MM.1S (cell line): ENCODE data around the gene DBNL.

ENCODE experiments used
- DNase-seq: peaks from one replicate; pipeline ENCODE4 v3.0.0-alpha.2; 2015
- H2AFZ ChIP-seq: fragments of 300-600 bp; sonication (generic); 2 replicates; pipeline ENCODE4 v1.6.0; 2016; ENCODE audit warnings: antibody characterized with exemption, low read length
- H3F3A ChIP-seq: fragments of 300-600 bp; sonication (generic); 2 replicates; pipeline ENCODE4 v1.6.1; 2016; ENCODE audit warnings: mild to moderate bottlenecking, antibody characterized with exemption, low read length, moderate library complexity, mixed read lengths; ENCODE audit not compliant: insufficient read depth
- H3K27ac ChIP-seq: fragments of 300-600 bp; sonication (generic); 2 replicates; pipeline ENCODE4 v1.5.1; 2016; ENCODE audit warnings: mild to moderate bottlenecking, low read length
- H3K27me3 ChIP-seq: fragments of 300-600 bp; sonication (generic); replicated peaks from 2 replicates; pipeline ENCODE4 v1.6.0; 2016; ENCODE audit warnings: low read length; ENCODE audit not compliant: insufficient read depth
- H3K36me3 ChIP-seq: fragments of 300-600 bp; sonication (generic); replicated peaks from 2 replicates; pipeline ENCODE4 v1.6.1; 2016; ENCODE audit warnings: mild to moderate bottlenecking, low read length, mixed read lengths; ENCODE audit not compliant: insufficient read depth
- H3K4me1 ChIP-seq: fragments of 300-600 bp; sonication (generic); 2 replicates; pipeline ENCODE4 v1.6.1; 2016; ENCODE audit warnings: low read length, mixed read lengths
- H3K4me2 ChIP-seq: fragments of 300-600 bp; sonication (generic); 2 replicates; pipeline ENCODE4 v1.6.0; 2016; ENCODE audit warnings: low read depth, low read length
- H3K4me3 ChIP-seq: fragments of 300-600 bp; sonication (generic); 2 replicates; pipeline ENCODE4 v1.5.1; 2016; ENCODE audit warnings: low read length, mixed read lengths
- H3K79me2 ChIP-seq: fragments of 300-600 bp; sonication (generic); 2 replicates; pipeline ENCODE4 v1.6.1; 2016; ENCODE audit warnings: mixed run types, low read length, mixed read lengths
- H3K9ac ChIP-seq: fragments of 300-600 bp; sonication (generic); 2 replicates; pipeline ENCODE4 v1.6.1; 2016; ENCODE audit warnings: low read length, mixed read lengths
- H3K9me2 ChIP-seq: fragments of 300-600 bp; sonication (generic); replicated peaks from 2 replicates; pipeline ENCODE4 v1.6.1; 2016; ENCODE audit warnings: mild to moderate bottlenecking, low read length, mixed read lengths; ENCODE audit not compliant: insufficient read depth
- H3K9me3 ChIP-seq: fragments of 300-600 bp; sonication (generic); replicated peaks from 2 replicates; pipeline ENCODE4 v1.6.1; 2016; ENCODE audit warnings: mild to moderate bottlenecking, low read length, mixed read lengths; ENCODE audit not compliant: insufficient read depth
- H4K20me1 ChIP-seq: fragments of 300-600 bp; sonication (generic); 2 replicates; pipeline ENCODE4 v1.6.1; 2016; ENCODE audit warnings: mild to moderate bottlenecking, low read length, moderate library complexity, mixed read lengths; ENCODE audit not compliant: insufficient read depth
- EZH2 ChIP-seq: fragments of 300-600 bp; sonication (generic); optimal IDR thresholded peaks from 2 replicates; pipeline ENCODE3; 2017; ENCODE audit warnings: low read depth, mild to moderate bottlenecking, antibody characterized with exemption, low read length, mixed read lengths
- EZH2phosphoT487 ChIP-seq: fragments of 300-600 bp; sonication (generic); IDR thresholded peaks from 2 replicates; pipeline ENCODE4 v1.6.1; 2018; ENCODE audit warnings: antibody characterized with exemption, low read length
- TF ChIP-seq, protein P1 (sequence below): fragments of 300-600 bp; sonication (generic); IDR thresholded peaks from 2 replicates; pipeline ENCODE4 v1.5.1; 2016; ENCODE audit warnings: antibody characterized with exemption, low read length, mixed read lengths

The DBNL gene

GRCh38 chr7:44057849-44058758 is 13.6 kb downstream of the DBNL start:
- no peak overlapping the region for H3K27ac ChIP-seq
- no peaks in the 10 kb centered on the region for H4K20me1 ChIP-seq
- H3K9ac ChIP-seq, result no peak overlapping the region

DNA sequence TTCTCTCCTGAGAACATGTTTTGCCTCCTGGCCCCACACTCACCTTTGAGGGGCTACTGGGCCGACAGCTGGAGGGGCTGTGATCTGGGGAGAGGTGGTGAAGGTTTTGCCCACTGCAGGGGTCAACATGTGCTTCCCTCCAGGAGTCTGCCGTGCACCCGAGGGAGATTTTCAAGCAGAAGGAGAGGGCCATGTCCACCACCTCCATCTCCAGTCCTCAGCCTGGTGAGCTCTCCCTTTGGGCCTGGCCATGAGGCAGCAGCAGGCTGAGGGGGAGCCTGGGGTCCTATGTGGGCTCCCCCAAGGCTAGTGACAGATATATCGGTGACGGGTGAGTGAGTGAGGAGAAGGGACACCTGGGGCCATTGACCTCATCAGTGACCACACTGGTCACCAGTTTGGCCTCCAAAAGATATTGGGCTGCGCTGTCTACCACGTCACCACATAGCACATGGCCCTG is 14.3 kb downstream of the DBNL start:
- Histone ChIP-seq H3F3A (no peaks in the 10 kb centered on the region), H3K4me2 (no peak overlapping the region), H3K27me3 (no peaks in the 10 kb centered on the region), H4K20me1 (no peaks in the 10 kb centered on the region), H3K36me3 (no peaks in the 10 kb centered on the region; the same call in 1 of the 2 replicates), H2AFZ (no peak overlapping the region), H3K79me2 (peaks cover 18% of the 10 kb centered on the region), H3K27ac (no peak overlapping the region), H3K9me2 (no peaks in the 10 kb centered on the region), H3K4me1 (no peaks in the 10 kb centered on the region), H3K4me3 (no peak overlapping the region), H3K9me3 (no peaks in the 10 kb centered on the region), H3K9ac (no peak overlapping the region)
- no peak for DNase-seq
- TF ChIP-seq EZH2 (no peak), EZH2phosphoT487 (no peak)
- TF ChIP-seq, protein P1, sequence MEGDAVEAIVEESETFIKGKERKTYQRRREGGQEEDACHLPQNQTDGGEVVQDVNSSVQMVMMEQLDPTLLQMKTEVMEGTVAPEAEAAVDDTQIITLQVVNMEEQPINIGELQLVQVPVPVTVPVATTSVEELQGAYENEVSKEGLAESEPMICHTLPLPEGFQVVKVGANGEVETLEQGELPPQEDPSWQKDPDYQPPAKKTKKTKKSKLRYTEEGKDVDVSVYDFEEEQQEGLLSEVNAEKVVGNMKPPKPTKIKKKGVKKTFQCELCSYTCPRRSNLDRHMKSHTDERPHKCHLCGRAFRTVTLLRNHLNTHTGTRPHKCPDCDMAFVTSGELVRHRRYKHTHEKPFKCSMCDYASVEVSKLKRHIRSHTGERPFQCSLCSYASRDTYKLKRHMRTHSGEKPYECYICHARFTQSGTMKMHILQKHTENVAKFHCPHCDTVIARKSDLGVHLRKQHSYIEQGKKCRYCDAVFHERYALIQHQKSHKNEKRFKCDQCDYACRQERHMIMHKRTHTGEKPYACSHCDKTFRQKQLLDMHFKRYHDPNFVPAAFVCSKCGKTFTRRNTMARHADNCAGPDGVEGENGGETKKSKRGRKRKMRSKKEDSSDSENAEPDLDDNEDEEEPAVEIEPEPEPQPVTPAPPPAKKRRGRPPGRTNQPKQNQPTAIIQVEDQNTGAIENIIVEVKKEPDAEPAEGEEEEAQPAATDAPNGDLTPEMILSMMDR, result no peak

More at GRCh38 chr7:44057849-44058758, 13.6 kb downstream of the DBNL start:
- H3K4me1 ChIP-seq, result no peaks in the 10 kb centered on the region
- no peak overlapping the region for H2AFZ ChIP-seq
- H3K4me3 ChIP-seq, result no peak overlapping the region
- no peak for DNase-seq
- H3K79me2 ChIP-seq, result peaks cover 19% of the 10 kb centered on the region
- no peaks in the 10 kb centered on the region; the same call in 1 of the 2 replicates for H3K36me3 ChIP-seq
- no peaks in the 10 kb centered on the region for H3K9me3 ChIP-seq
- no peaks in the 10 kb centered on the region for H3F3A ChIP-seq
- no peaks in the 10 kb centered on the region for H3K27me3 ChIP-seq
- TF ChIP-seq EZH2 (no peak), EZH2phosphoT487 (no peak)
- TF ChIP-seq, protein P1, result no peak
- H3K9me2 ChIP-seq, result no peaks in the 10 kb centered on the region
- H3K4me2 ChIP-seq, result no peak overlapping the region

GRCh38 chr7:44059219-44060090 is 15.0 kb downstream of the DBNL start:
- Histone ChIP-seq H3K9me2 (no peaks in the 10 kb centered on the region), H3K4me1 (no peaks in the 10 kb centered on the region), H3K36me3 (no peaks in the 10 kb centered on the region; the same call in 1 of the 2 replicates), H3K9ac (no peak overlapping the region), H3K79me2 (peaks cover 18% of the 10 kb centered on the region), H3K9me3 (no peaks in the 10 kb centered on the region), H2AFZ (no peak overlapping the region), H3K4me2 (no peak overlapping the region), H3K27ac (no peak overlapping the region), H3K27me3 (no peaks in the 10 kb centered on the region), H3F3A (no peaks in the 10 kb centered on the region), H3K4me3 (no peak overlapping the region), H4K20me1 (no peaks in the 10 kb centered on the region)
- TF ChIP-seq, protein P1, result no peak
- TF ChIP-seq EZH2phosphoT487, result no peak
- TF ChIP-seq EZH2, result no peak
- DNase-seq, result no peak
